ENCODE data around the gene FREY1. TPM values are rescaled to one million over a fixed set of nuclear protein-coding genes. Genes with fewer than 3 reads are reported as not detected.

FREY1 gene
- total RNA-seq, 2 experiments from 2014 or later: 5.7 to 6.0 TPM

DNA sequence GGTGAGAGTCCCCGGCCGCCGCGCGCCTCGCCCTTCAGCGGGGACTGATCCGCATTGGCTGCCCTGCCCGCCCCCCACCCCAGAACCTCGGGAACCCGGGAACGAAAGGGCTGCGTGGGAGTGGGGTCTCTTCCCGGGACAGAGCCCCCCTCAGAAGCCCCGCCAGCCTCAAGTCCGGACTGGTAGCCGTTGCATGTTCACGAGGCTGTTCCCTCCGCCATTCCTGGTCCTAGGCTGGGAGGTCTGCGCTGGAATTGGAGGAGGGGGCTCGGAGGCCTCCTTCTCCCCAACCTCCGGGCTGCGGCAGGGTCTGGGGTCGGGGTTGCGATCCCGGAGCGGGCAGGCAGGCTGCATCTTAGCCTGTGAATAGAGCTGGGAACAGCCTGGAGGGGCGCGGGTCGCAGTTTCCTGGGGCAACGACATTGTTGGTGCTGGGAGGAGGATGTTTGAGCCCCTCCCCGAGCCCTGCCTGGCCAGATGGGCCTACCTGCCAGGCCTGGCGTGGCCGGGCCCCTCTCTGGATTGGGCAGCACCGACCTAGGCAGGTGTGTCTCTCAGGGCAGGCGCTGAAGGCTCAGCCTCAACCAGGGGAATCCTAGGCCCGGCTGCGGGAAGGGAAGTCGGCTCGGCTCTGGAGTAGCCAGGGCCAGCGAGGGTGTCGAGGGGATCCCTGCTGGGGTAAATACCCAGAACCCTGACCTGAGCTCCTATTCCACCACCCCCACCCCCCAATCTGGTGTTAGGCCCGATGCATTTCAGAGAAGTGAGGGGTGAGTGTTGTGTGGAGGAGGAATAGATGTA is 20.9 kb downstream of the FREY1 start:
- Histone ChIP-seq H3K27me3 (ENCODE audit: control insufficient read depth in 1 of 2, insufficient read depth in 2 of 2, low read length in 2 of 2) (no peaks in the 10 kb centered on the region), H3K4me1 (ENCODE audit: insufficient read depth, low read length) (peaks cover 13% of the 10 kb centered on the region), H3K27ac (ENCODE audit: low read depth in 1 of 2, low read length in 2 of 2) (no peak overlapping the region), H3K4me3 (ENCODE audit: low read length) (peak overlapping the region; percentile 41), H3K36me3 (ENCODE audit: insufficient read depth, low read length) (peaks cover 8% of the 10 kb centered on the region), H3K9me3 (ENCODE audit: control insufficient read depth in 1 of 2, insufficient read depth in 1 of 2, low read length in 2 of 2) (peaks cover 0 to 5% of the 10 kb centered on the region in 2 experiments)
- intact Hi-C loops (cut with DNase I, micrococcal nuclease): loop anchor here in 1 of 2 experiments (1.0 to 5.0 kb wide), 3 partner anchors 30 to 506 kb away; partner anchors contain the start of genes CHRM4 and CRY2
- POLR2A ChIA-PET: no interaction called here
- peaks cover 29% of the 10 kb centered on the region for H3K36me3 Mint-ChIP-seq (ENCODE audit: low read depth)
- no peak overlapping the region for H3K4me3 Mint-ChIP-seq
- no peak for TF ChIP-seq CTCF (IDR thresholded peaks at IDR 0.05)
- H3K9me3 Mint-ChIP-seq: no peaks in the 10 kb centered on the region
- H3K27ac Mint-ChIP-seq: no peak overlapping the region
- CTCF ChIA-PET: no interaction called here
- DNase-seq: no peak
- H3K4me1 Mint-ChIP-seq (ENCODE audit: low read depth): peaks cover 11% of the 10 kb centered on the region
- ATAC-seq (ENCODE audit: poor library complexity): no peak
- H3K27me3 Mint-ChIP-seq: peaks cover 8% of the 10 kb centered on the region

- Histone ChIP-seq H3K27ac (ENCODE audit: low read depth in 1 of 2, low read length in 2 of 2) (no peak within 1 kb of the TSS), H3K36me3 (ENCODE audit: insufficient read depth, low read length) (peaks cover 15% of the 10 kb centered on the region), H3K27me3 (ENCODE audit: control insufficient read depth in 1 of 2, insufficient read depth in 2 of 2, low read length in 2 of 2) (no peaks in the 10 kb centered on the region), H3K4me1 (ENCODE audit: insufficient read depth, low read length) (peaks cover 13% of the 10 kb centered on the region), H3K9me3 (ENCODE audit: control insufficient read depth in 1 of 2, insufficient read depth in 1 of 2, low read length in 2 of 2) (peaks cover 0 to 5% of the 10 kb centered on the region in 2 experiments), H3K4me3 (ENCODE audit: low read length) (peak within 1 kb of the TSS; percentile 41)
- intact Hi-C loops (cut with DNase I, micrococcal nuclease): loop anchor here in 1 of 2 experiments (5.0 kb wide), 1 partner anchor 507 kb away; the partner anchor contains the start of gene CHRM4
- H3K36me3 Mint-ChIP-seq (ENCODE audit: low read depth): peaks cover 36% of the 10 kb centered on the region
- TF ChIP-seq CTCF (IDR thresholded peaks at IDR 0.05): no peak
- ChIA-PET POLR2A (no interaction called here), CTCF (no interaction called here)
- DNase-seq: peak; percentile 14 to 83 (median 46)
- H3K27ac Mint-ChIP-seq: peak within 1 kb of the TSS; percentile 77
- H3K9me3 Mint-ChIP-seq: no peaks in the 10 kb centered on the region
- H3K4me3 Mint-ChIP-seq: peak within 1 kb of the TSS; percentile 81
- H3K27me3 Mint-ChIP-seq: peaks cover 5% of the 10 kb centered on the region
- peaks cover 11% of the 10 kb centered on the region for H3K4me1 Mint-ChIP-seq (ENCODE audit: low read depth)
- ATAC-seq (ENCODE audit: poor library complexity): peak; percentile 74
Measured at GRCh38 chr11:45885274-45885920, 21.7 kb downstream of the FREY1 start, which contains the start of gene MAPK8IP1. Gene MAPK8IP1 (plus strand): TSS chr11:45885651. CDS start chr11:45885821, 170 bp downstream.

DNA sequence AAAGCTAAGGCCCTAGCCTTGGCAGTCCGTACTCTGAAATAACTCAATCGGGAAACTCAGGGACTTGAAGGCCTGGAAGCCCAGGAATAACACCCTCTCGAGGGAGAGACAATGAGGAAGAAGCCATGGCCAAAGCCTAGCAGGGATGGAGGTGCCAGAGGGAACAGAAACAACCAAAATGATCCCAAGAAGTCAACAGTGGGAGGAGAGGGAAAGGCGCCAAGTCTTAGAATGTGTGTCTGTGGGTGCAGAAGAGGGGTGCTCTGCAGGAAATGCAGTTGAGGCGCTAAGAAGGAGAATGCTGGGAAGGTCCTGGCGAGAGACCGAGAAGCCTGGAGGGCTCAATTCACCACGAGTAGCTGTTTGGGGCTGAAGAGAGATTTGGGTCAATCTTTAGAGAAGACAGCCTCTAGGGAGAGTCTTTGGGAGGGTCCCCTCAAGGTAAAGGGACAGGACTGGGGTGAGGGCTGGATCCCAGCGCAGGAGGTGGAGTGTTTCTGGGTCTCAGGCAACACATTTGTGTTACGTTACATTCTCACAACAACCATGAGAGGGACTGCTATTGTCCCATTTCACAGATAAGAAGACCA is 22.4 kb downstream of the FREY1 start:
- intact Hi-C loops (cut with DNase I, micrococcal nuclease): loop anchor here in 1 of 2 experiments (5.0 kb wide), 1 partner anchor 508 kb away; the partner anchor contains the start of gene CHRM4
- Mint-ChIP-seq H3K27ac (peak overlapping the region; percentile 77), H3K4me3 (peak overlapping the region; percentile 81), H3K27me3 (no peaks in the 10 kb centered on the region), H3K4me1 (ENCODE audit: low read depth) (peaks cover 11% of the 10 kb centered on the region), H3K9me3 (no peaks in the 10 kb centered on the region), H3K36me3 (ENCODE audit: low read depth) (peaks cover 43% of the 10 kb centered on the region)
- TF ChIP-seq CTCF (IDR thresholded peaks at IDR 0.05): no peak
- no peaks in the 10 kb centered on the region for H3K27me3 ChIP-seq (ENCODE audit: control insufficient read depth in 1 of 2, insufficient read depth in 2 of 2, low read length in 2 of 2)
- ATAC-seq (ENCODE audit: poor library complexity) (no peak), DNase-seq (peak in 1 of 14 experiments; percentile 27)
- H3K4me3 ChIP-seq (ENCODE audit: low read length): peak overlapping the region; percentile 34
- ChIA-PET CTCF (no interaction called here), POLR2A (no interaction called here)
- H3K36me3 ChIP-seq (ENCODE audit: insufficient read depth, low read length): peaks cover 21% of the 10 kb centered on the region
- H3K27ac ChIP-seq (ENCODE audit: low read depth in 1 of 2, low read length in 2 of 2): no peak overlapping the region
- peaks cover 0 to 5% of the 10 kb centered on the region in 2 experiments for H3K9me3 ChIP-seq (ENCODE audit: control insufficient read depth in 1 of 2, insufficient read depth in 1 of 2, low read length in 2 of 2)
- H3K4me1 ChIP-seq (ENCODE audit: insufficient read depth, low read length): peaks cover 13% of the 10 kb centered on the region

Measured in CD4-positive, alpha-beta T cell (primary cell).